Endothelial cell (in vitro differentiated cells): ENCODE results near the gene MBOAT2. TPM values are rescaled to one million over a fixed set of nuclear protein-coding genes. Genes with fewer than 3 reads are reported as not detected.

Experiments used
- DNase-seq: peaks from one replicate; pipeline ENCODE4 v3.0.0; 2021; ENCODE audit warnings: low spot score
- H3K27ac Mint-ChIP-seq: one replicate; pipeline ENCODE4 v1.8.0; 2021; ENCODE audit warnings: mixed read lengths, inconsistent platforms; ENCODE audit not compliant: unreplicated experiment
- H3K27me3 Mint-ChIP-seq: one replicate; pipeline ENCODE4 v1.8.0; 2021; ENCODE audit warnings: mild to moderate bottlenecking, moderate library complexity, mixed read lengths, inconsistent platforms; ENCODE audit not compliant: unreplicated experiment
- H3K36me3 Mint-ChIP-seq: one replicate; pipeline ENCODE4 v1.8.0; 2021; ENCODE audit warnings: mild to moderate bottlenecking, low read depth, mixed read lengths, inconsistent platforms; ENCODE audit not compliant: unreplicated experiment
- H3K4me1 Mint-ChIP-seq: one replicate; pipeline ENCODE4 v1.8.0; 2021; ENCODE audit warnings: mild to moderate bottlenecking, mixed read lengths, inconsistent platforms; ENCODE audit not compliant: unreplicated experiment
- H3K4me3 Mint-ChIP-seq: one replicate; pipeline ENCODE4 v1.8.0; 2021; ENCODE audit warnings: mild to moderate bottlenecking, mixed read lengths, inconsistent platforms; ENCODE audit not compliant: unreplicated experiment
- H3K9me3 Mint-ChIP-seq: one replicate; pipeline ENCODE4 v1.8.0; 2021; ENCODE audit warnings: mixed read lengths, inconsistent platforms; ENCODE audit not compliant: unreplicated experiment
- total RNA-seq: library from RNA; stranded (reverse); fragmentation: NEBNext Ultra II Directional; extraction: Animal tissue kit (Norgen Biotek cat#: 25700); gene quantifications from one replicate; pipeline ENCODE4 v1.2.1, GENCODE V29; 2021; ENCODE audit not compliant: unreplicated experiment
- TF ChIP-seq, protein P1 (sequence below): fragments of 200-600 bp; sonication (generic); IDR thresholded peaks from one replicate; pipeline ENCODE4 v1.5.0; 2021; ENCODE audit warnings: antibody characterized with exemption; ENCODE audit not compliant: unreplicated experiment

MBOAT2 gene
- total RNA-seq, 1 donor from 2014 or later = 71.6 TPM

DNA sequence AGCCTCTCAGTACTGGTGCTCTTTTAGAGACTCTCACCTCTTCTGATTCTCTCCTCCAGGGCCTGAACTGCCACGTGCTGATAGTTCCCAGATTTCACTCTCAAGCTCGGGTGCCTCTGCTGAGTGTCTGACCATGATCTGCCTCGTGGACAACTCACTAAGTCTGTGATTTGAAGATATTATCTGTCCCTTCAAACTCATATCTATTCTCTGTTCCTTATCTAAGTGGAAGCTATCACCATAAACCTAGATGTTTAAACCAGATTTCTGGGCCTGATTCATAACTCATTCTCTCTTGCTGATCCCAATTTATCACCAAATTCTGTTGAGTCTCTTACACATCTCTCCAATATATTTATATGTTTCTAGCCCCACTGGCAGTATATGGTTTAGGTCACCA, 136.1 kb downstream of the MBOAT2 start:
- Mint-ChIP-seq H3K36me3 (peaks cover 21% of the 10 kb centered on the region), H3K27ac (no peak overlapping the region), H3K27me3 (no peaks in the 10 kb centered on the region)

GRCh38 chr2:8863331-8863953, 140.0 kb downstream of the MBOAT2 start:
- Mint-ChIP-seq H3K9me3 (no peaks in the 10 kb centered on the region), H3K36me3 (peaks cover 14% of the 10 kb centered on the region), H3K27me3 (no peaks in the 10 kb centered on the region), H3K27ac (no peak overlapping the region), H3K4me1 (no peaks in the 10 kb centered on the region), H3K4me3 (no peak overlapping the region)
- TF ChIP-seq, protein P1, sequence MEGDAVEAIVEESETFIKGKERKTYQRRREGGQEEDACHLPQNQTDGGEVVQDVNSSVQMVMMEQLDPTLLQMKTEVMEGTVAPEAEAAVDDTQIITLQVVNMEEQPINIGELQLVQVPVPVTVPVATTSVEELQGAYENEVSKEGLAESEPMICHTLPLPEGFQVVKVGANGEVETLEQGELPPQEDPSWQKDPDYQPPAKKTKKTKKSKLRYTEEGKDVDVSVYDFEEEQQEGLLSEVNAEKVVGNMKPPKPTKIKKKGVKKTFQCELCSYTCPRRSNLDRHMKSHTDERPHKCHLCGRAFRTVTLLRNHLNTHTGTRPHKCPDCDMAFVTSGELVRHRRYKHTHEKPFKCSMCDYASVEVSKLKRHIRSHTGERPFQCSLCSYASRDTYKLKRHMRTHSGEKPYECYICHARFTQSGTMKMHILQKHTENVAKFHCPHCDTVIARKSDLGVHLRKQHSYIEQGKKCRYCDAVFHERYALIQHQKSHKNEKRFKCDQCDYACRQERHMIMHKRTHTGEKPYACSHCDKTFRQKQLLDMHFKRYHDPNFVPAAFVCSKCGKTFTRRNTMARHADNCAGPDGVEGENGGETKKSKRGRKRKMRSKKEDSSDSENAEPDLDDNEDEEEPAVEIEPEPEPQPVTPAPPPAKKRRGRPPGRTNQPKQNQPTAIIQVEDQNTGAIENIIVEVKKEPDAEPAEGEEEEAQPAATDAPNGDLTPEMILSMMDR = no peak
- DNase-seq = no peak

More for the DNA sequence above, 136.1 kb downstream of the MBOAT2 start:
- H3K4me3 Mint-ChIP-seq = no peak overlapping the region
- TF ChIP-seq, protein P1 = no peak
- DNase-seq = no peak
- no peaks in the 10 kb centered on the region for H3K9me3 Mint-ChIP-seq
- no peaks in the 10 kb centered on the region for H3K4me1 Mint-ChIP-seq

GRCh38 chr2:8862230-8862629, 141.3 kb downstream of the MBOAT2 start:
- no peaks in the 10 kb centered on the region for H3K27me3 Mint-ChIP-seq
- TF ChIP-seq, protein P1 = no peak
- no peak overlapping the region for H3K4me3 Mint-ChIP-seq
- no peaks in the 10 kb centered on the region for H3K4me1 Mint-ChIP-seq
- H3K36me3 Mint-ChIP-seq = peaks cover 21% of the 10 kb centered on the region
- H3K9me3 Mint-ChIP-seq = no peaks in the 10 kb centered on the region
- no peak overlapping the region for H3K27ac Mint-ChIP-seq
- DNase-seq = no peak

- no peak for DNase-seq
- no peaks in the 10 kb centered on the region for H3K9me3 Mint-ChIP-seq
- TF ChIP-seq, protein P1 = no peak
- no peaks in the 10 kb centered on the region for H3K4me1 Mint-ChIP-seq
- no peak overlapping the region for H3K4me3 Mint-ChIP-seq
- peaks cover 21% of the 10 kb centered on the region for H3K36me3 Mint-ChIP-seq
- H3K27me3 Mint-ChIP-seq = no peaks in the 10 kb centered on the region
- H3K27ac Mint-ChIP-seq = no peak overlapping the region
Measured at GRCh38 chr2:8861797-8862196, 141.7 kb downstream of the MBOAT2 start.

- TF ChIP-seq, protein P1 = no peak
- no peaks in the 10 kb centered on the region for H3K27me3 Mint-ChIP-seq
- H3K36me3 Mint-ChIP-seq = peaks cover 18% of the 10 kb centered on the region
- DNase-seq = no peak
- no peak overlapping the region for H3K27ac Mint-ChIP-seq
- H3K9me3 Mint-ChIP-seq = no peaks in the 10 kb centered on the region
- no peaks in the 10 kb centered on the region for H3K4me1 Mint-ChIP-seq
- no peak overlapping the region for H3K4me3 Mint-ChIP-seq
Measured at GRCh38 chr2:8860239-8860638, 143.2 kb downstream of the MBOAT2 start.
